HG03342 (cell line): ENCODE results near the gene YIPF3.
A peak's percentile ranks its signal among the peaks of the same experiment; 100 is the strongest.
"Not testable (repeated sequence)": the region's sequence is repeated elsewhere in the genome, so short reads cannot be mapped to it uniquely, and the experiment has no call there.

ENCODE experiments used
- ATAC-seq: cut with Tn5 transposase; IDR thresholded peaks from one replicate; pipeline ENCODE4 v1.9.1; 2021; ENCODE audit warnings: mild to moderate bottlenecking, moderate library complexity; ENCODE audit not compliant: unreplicated experiment

The YIPF3 gene

GRCh38 chr6:43509984-43510826 lies 6.5 kb downstream of the YIPF3 start, which contains the start of gene LRRC73:
Gene LRRC73, minus strand, starts transcription at chr6:43510346. Its CDS starts 561 bp downstream, at chr6:43509785.
- ATAC-seq, result peak; percentile 61

- peak; percentile 7 for ATAC-seq
Measured at GRCh38 chr6:43509142-43509983, 7.4 kb downstream of the YIPF3 start.

- no peak for ATAC-seq
Measured at GRCh38 chr6:43508481-43509141, 8.1 kb downstream of the YIPF3 start.

GRCh38 chr6:43506667-43507471 lies 9.9 kb downstream of the YIPF3 start:
- peak; percentile 42 for ATAC-seq

GRCh38 chr6:43506171-43506570 lies 10.6 kb downstream of the YIPF3 start:
- no peak for ATAC-seq

GRCh38 chr6:43505718-43506117 lies 11.0 kb downstream of the YIPF3 start:
- no peak for ATAC-seq

- ATAC-seq, result no peak
Measured at GRCh38 chr6:43504756-43505593, 11.8 kb downstream of the YIPF3 start.

- no peak for ATAC-seq
Measured at GRCh38 chr6:43503443-43503842, 13.3 kb downstream of the YIPF3 start.

- no peak for ATAC-seq
Measured at GRCh38 chr6:43502666-43503065, 14.1 kb downstream of the YIPF3 start.

GRCh38 chr6:43500921-43501320 lies 15.8 kb downstream of the YIPF3 start:
- no peak for ATAC-seq

- ATAC-seq, result no peak
Measured at GRCh38 chr6:43499028-43499815, 17.5 kb downstream of the YIPF3 start.

- ATAC-seq, result not testable (repeated sequence)
Measured at GRCh38 chr6:43498291-43498690, 18.4 kb downstream of the YIPF3 start.

- ATAC-seq, result no peak
Measured at GRCh38 chr6:43497689-43498088, 19.0 kb downstream of the YIPF3 start.

- no peak for ATAC-seq
Measured at GRCh38 chr6:43497129-43497396, 19.7 kb downstream of the YIPF3 start.

GRCh38 chr6:43496370-43497128 lies 20.2 kb downstream of the YIPF3 start:
- no peak for ATAC-seq

- ATAC-seq, result no peak
Measured at GRCh38 chr6:43495409-43495941, 21.3 kb downstream of the YIPF3 start.

GRCh38 chr6:43494766-43495165 lies 22.0 kb downstream of the YIPF3 start:
- ATAC-seq, result no peak

GRCh38 chr6:43494321-43494720 lies 22.4 kb downstream of the YIPF3 start:
- ATAC-seq, result no peak
